Trophoblast cell (in vitro differentiated cells and primary cell): ENCODE measurements around the gene DNAL1.

Experiments used
- DNase-seq, 2 donors: peaks; one replicate each; pipeline ENCODE4 v3.0.0-alpha.2; 2016
- H2AFZ ChIP-seq: 2 replicates; pipeline ENCODE4 v1.6.1; 2013; ENCODE audit warnings: low read length, moderate library complexity, mild to moderate bottlenecking; ENCODE audit not compliant: insufficient read depth, poor library complexity
- H2AK5ac ChIP-seq: 2 replicates; pipeline ENCODE4 v1.6.1; 2013; ENCODE audit warnings: mild to moderate bottlenecking, low read length
- H2BK120ac ChIP-seq: 2 replicates; pipeline ENCODE4 v1.6.1; 2013; ENCODE audit warnings: low read length, mild to moderate bottlenecking, moderate library complexity; ENCODE audit not compliant: insufficient read depth, poor library complexity
- H2BK12ac ChIP-seq: 2 replicates; pipeline ENCODE4 v1.6.1; 2013; ENCODE audit warnings: mild to moderate bottlenecking, low read length, moderate library complexity
- H2BK5ac ChIP-seq: 2 replicates; pipeline ENCODE4 v1.6.1; 2013; ENCODE audit warnings: low read length, low read depth, moderate library complexity, mild to moderate bottlenecking; ENCODE audit not compliant: poor library complexity
- H3K14ac ChIP-seq: 2 replicates; pipeline ENCODE4 v1.6.1; 2013; ENCODE audit warnings: mild to moderate bottlenecking, low read length
- H3K18ac ChIP-seq: 2 replicates; pipeline ENCODE4 v1.6.1; 2013; ENCODE audit warnings: mild to moderate bottlenecking, low read length
- H3K23ac ChIP-seq: 2 replicates; pipeline ENCODE4 v1.6.1; 2013; ENCODE audit warnings: low read length
- H3K27ac ChIP-seq: 2 replicates; pipeline ENCODE4 v1.5.1; 2013; ENCODE audit warnings: low read depth, mild to moderate bottlenecking, inconsistent platforms, low read length, moderate library complexity
- H3K27me3 ChIP-seq: 2 replicates; pipeline ENCODE4 v1.6.1; 2013; ENCODE audit warnings: inconsistent platforms, mild to moderate bottlenecking, low read length, moderate library complexity; ENCODE audit not compliant: insufficient read depth
- H3K36me3 ChIP-seq, 2 experiments: 1 replicate in 1 of 2; 2 replicates in 1 of 2; pipeline ENCODE4 v1.6.1; 2013; ENCODE audit warnings: low read length in 2 of 2, mild to moderate bottlenecking in 2 of 2, moderate library complexity in 1 of 2; ENCODE audit not compliant: insufficient read depth in 2 of 2, control insufficient read depth in 1 of 2
- H3K4ac ChIP-seq: 2 replicates; pipeline ENCODE4 v1.6.1; 2013; ENCODE audit warnings: low read depth, mild to moderate bottlenecking, low read length, moderate library complexity
- H3K4me1 ChIP-seq, 2 experiments: 1 replicate in 1 of 2; 2 replicates in 1 of 2; pipeline ENCODE4 v1.6.1; 2013; ENCODE audit warnings: low read length in 2 of 2, mild to moderate bottlenecking in 2 of 2, moderate library complexity in 1 of 2; ENCODE audit not compliant: insufficient read depth in 2 of 2, control insufficient read depth in 1 of 2
- H3K4me2 ChIP-seq: 2 replicates; pipeline ENCODE4 v1.6.1; 2013; ENCODE audit warnings: inconsistent platforms, mild to moderate bottlenecking, low read length, moderate library complexity
- H3K4me3 ChIP-seq: 2 replicates; pipeline ENCODE4 v1.5.1; 2013; ENCODE audit warnings: mild to moderate bottlenecking, low read depth, low read length, inconsistent platforms
- H3K79me1 ChIP-seq: one replicate; pipeline ENCODE4 v1.6.1; 2013; ENCODE audit warnings: low read length
- H3K79me2 ChIP-seq: 2 replicates; pipeline ENCODE4 v1.6.1; 2013; ENCODE audit warnings: low read length, mild to moderate bottlenecking; ENCODE audit not compliant: control insufficient read depth, insufficient read depth, poor library complexity
- H3K9ac ChIP-seq: 2 replicates; pipeline ENCODE4 v1.6.1; 2013; ENCODE audit warnings: mild to moderate bottlenecking, low read length
- H3K9me3 ChIP-seq: 2 replicates; pipeline ENCODE4 v1.6.1; 2013; ENCODE audit warnings: low read depth, mild to moderate bottlenecking, control low read depth, inconsistent platforms, low read length; ENCODE audit not compliant: insufficient read depth
- H4K12ac ChIP-seq: 2 replicates; pipeline ENCODE4 v1.6.1; 2013; ENCODE audit warnings: low read depth, mild to moderate bottlenecking, low read length, moderate library complexity
- H4K8ac ChIP-seq: 2 replicates; pipeline ENCODE4 v1.6.1; 2013; ENCODE audit warnings: low read depth, mild to moderate bottlenecking, low read length, moderate library complexity
- H4K91ac ChIP-seq: one replicate; pipeline ENCODE4 v1.6.1; 2013; ENCODE audit warnings: low read depth, mild to moderate bottlenecking, low read length, moderate library complexity
- WGBS: extraction: QIAGEN DNeasy Blood & Tissue Kit; methylation state at CpG from one replicate; pipeline ENCODE4 v1.1.7; 2013; ENCODE audit warnings: missing lambda C conversion rate; ENCODE audit not compliant: insufficient read length, insufficient coverage; ENCODE audit errors: extremely low coverage; 5-methylcytosine and 5-hydroxymethylcytosine counted together

DNAL1 gene

DNA sequence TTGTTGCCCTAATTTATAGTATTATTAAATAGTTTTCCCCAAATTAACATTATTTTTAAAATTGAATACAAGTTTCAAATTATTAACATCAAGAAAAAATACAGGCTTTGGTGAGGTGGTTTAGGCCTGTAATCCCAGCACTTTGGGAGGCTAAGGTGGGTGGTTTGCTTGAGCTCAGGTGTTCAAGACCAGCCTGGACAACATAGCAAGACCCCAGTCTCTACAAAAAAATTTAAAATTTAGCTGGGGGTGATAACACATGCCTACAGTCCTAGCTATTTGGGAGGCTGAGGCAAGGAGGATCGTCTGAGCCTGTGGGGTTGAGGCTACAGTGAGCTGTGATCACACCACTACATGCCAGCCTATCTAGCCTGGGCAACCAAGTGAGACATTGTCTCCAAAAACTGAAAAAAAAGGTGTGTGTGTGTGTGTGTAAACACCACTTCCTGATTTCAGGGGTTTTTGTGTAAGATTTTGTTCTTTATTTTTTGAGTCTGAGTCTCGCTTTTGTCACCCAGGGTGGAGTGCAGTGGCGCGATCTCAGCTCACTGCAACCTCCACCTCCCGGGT is 3.9 kb upstream of the DNAL1 start:
- no peak overlapping the region for H3K14ac ChIP-seq
- no peak overlapping the region for H3K9ac ChIP-seq
- peaks cover 0 to 2% of the 10 kb centered on the region in 2 experiments for H3K4me1 ChIP-seq
- no peak overlapping the region for H4K91ac ChIP-seq
- H2BK12ac ChIP-seq, result no peak overlapping the region
- H4K12ac ChIP-seq, result no peak overlapping the region
- H2AK5ac ChIP-seq, result no peak overlapping the region
- H2BK120ac ChIP-seq, result no peak overlapping the region
- H3K79me2 ChIP-seq, result peaks cover 2% of the 10 kb centered on the region
- H3K79me1 ChIP-seq, result peaks cover 2% of the 10 kb centered on the region
- no peak for DNase-seq
- H3K4me3 ChIP-seq, result no peak overlapping the region
- WGBS, result no CpG with 5 or more reads among the region's 5 CpGs
- no peak overlapping the region for H3K23ac ChIP-seq
- no peak overlapping the region for H3K4me2 ChIP-seq
- no peak overlapping the region for H3K27ac ChIP-seq
- no peak overlapping the region for H2AFZ ChIP-seq
- no peaks in the 10 kb centered on the region for H3K27me3 ChIP-seq
- no peak overlapping the region for H2BK5ac ChIP-seq
- no peak overlapping the region for H4K8ac ChIP-seq
- no peak overlapping the region for H3K18ac ChIP-seq
- no peaks in the 10 kb centered on the region for H3K9me3 ChIP-seq
- no peaks in the 10 kb centered on the region for H3K36me3 ChIP-seq
- no peak overlapping the region for H3K4ac ChIP-seq

GRCh38 chr14:73645248-73645610 is 443 bp downstream of the DNAL1 start:
- H4K12ac ChIP-seq, result peak overlapping the region; percentile 85
- H3K27ac ChIP-seq, result no peak overlapping the region
- H4K91ac ChIP-seq, result peak overlapping the region; percentile 68
- H2BK5ac ChIP-seq, result peak overlapping the region; percentile 65
- DNase-seq, result no peak
- H3K9ac ChIP-seq, result peak overlapping the region; percentile 92
- peak overlapping the region; percentile 55 for H2BK120ac ChIP-seq
- peak overlapping the region; percentile 61 for H3K14ac ChIP-seq
- H3K9me3 ChIP-seq, result no peaks in the 10 kb centered on the region
- H3K18ac ChIP-seq, result peak overlapping the region; percentile 66
- H2BK12ac ChIP-seq, result no peak overlapping the region
- H4K8ac ChIP-seq, result peak overlapping the region; percentile 96
- peak overlapping the region; percentile 99 for H2AFZ ChIP-seq
- no CpG with 5 or more reads among the region's 7 CpGs for WGBS
- no peaks in the 10 kb centered on the region for H3K36me3 ChIP-seq
- H3K4me2 ChIP-seq, result peak overlapping the region; percentile 91
- peaks cover 2% of the 10 kb centered on the region for H3K79me2 ChIP-seq
- peak overlapping the region; percentile 60 for H3K4ac ChIP-seq
- H3K4me1 ChIP-seq, result peaks cover 0 to 2% of the 10 kb centered on the region in 2 experiments
- no peaks in the 10 kb centered on the region for H3K27me3 ChIP-seq
- H3K4me3 ChIP-seq, result peak overlapping the region; percentile 93
- no peak overlapping the region for H2AK5ac ChIP-seq
- H3K79me1 ChIP-seq, result peaks cover 2% of the 10 kb centered on the region
- H3K23ac ChIP-seq, result no peak overlapping the region

DNA sequence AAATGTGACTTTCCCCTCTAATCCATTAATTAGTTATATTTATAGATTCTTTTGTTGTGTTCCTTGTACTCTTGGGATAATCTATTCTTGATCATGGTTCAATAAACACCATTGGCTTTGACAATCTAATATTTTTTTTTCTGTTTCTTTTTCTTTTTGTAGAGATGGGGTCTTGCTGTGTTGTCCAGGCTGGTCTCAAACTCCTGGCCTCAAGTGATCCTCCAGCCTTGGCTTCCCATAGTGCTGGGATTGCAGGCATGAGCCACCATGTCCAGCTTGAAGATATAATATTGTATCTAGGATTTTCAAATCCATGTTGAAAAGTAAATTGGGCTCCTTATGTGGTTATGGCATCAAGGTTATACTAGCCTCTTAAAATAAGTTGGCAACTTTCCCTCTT is 6.2 kb downstream of the DNAL1 start:
- H2BK12ac ChIP-seq, result no peak overlapping the region
- no peaks in the 10 kb centered on the region for H3K9me3 ChIP-seq
- H2BK120ac ChIP-seq, result no peak overlapping the region
- H3K14ac ChIP-seq, result no peak overlapping the region
- no peak for DNase-seq
- no peak overlapping the region for H2BK5ac ChIP-seq
- no peak overlapping the region for H3K18ac ChIP-seq
- no peaks in the 10 kb centered on the region for H3K27me3 ChIP-seq
- no peak overlapping the region for H3K4ac ChIP-seq
- H2AK5ac ChIP-seq, result no peak overlapping the region
- no peak overlapping the region for H3K23ac ChIP-seq
- H3K9ac ChIP-seq, result no peak overlapping the region
- H2AFZ ChIP-seq, result no peak overlapping the region
- H3K4me3 ChIP-seq, result no peak overlapping the region
- H3K4me2 ChIP-seq, result no peak overlapping the region
- H3K79me1 ChIP-seq, result no peaks in the 10 kb centered on the region
- H3K36me3 ChIP-seq, result peaks cover 0 to 3% of the 10 kb centered on the region in 2 experiments
- H4K8ac ChIP-seq, result no peak overlapping the region
- no peaks in the 10 kb centered on the region for H3K79me2 ChIP-seq
- H3K4me1 ChIP-seq, result no peaks in the 10 kb centered on the region
- no peak overlapping the region for H4K91ac ChIP-seq
- no peak overlapping the region for H3K27ac ChIP-seq
- no peak overlapping the region for H4K12ac ChIP-seq

GRCh38 chr14:73655851-73656250 is 11.1 kb downstream of the DNAL1 start:
- Histone ChIP-seq H3K9ac (no peak overlapping the region), H4K91ac (no peak overlapping the region), H4K12ac (no peak overlapping the region), H2BK12ac (no peak overlapping the region), H3K79me2 (no peaks in the 10 kb centered on the region), H2AFZ (no peak overlapping the region), H3K18ac (no peak overlapping the region), H3K4me3 (no peak overlapping the region), H3K79me1 (no peaks in the 10 kb centered on the region), H2AK5ac (no peak overlapping the region), H3K4ac (no peak overlapping the region), H3K4me1 (no peaks in the 10 kb centered on the region), H2BK5ac (no peak overlapping the region), H4K8ac (no peak overlapping the region), H3K27ac (no peak overlapping the region), H3K14ac (no peak overlapping the region), H3K9me3 (no peaks in the 10 kb centered on the region), H2BK120ac (no peak overlapping the region), H3K4me2 (no peak overlapping the region), H3K23ac (no peak overlapping the region), H3K27me3 (no peaks in the 10 kb centered on the region), H3K36me3 (peaks cover 0 to 3% of the 10 kb centered on the region in 2 experiments)
- no CpG with 5 or more reads among the region's 1 CpG for WGBS
- no peak for DNase-seq
